GM19324 (cell line): ENCODE results near the gene MAP4K4.
A peak's percentile ranks its signal among the peaks of the same experiment; 100 is the strongest.

Experiments
- ATAC-seq: cut with Tn5 transposase; IDR thresholded peaks from one replicate; pipeline ENCODE4 v1.9.1; 2021; ENCODE audit warnings: mild to moderate bottlenecking, moderate library complexity; ENCODE audit not compliant: unreplicated experiment, low FRiP score

Gene MAP4K4

GRCh38 chr2:101692041-101692440, 5.5 kb upstream of the MAP4K4 start:
- no peak for ATAC-seq

GRCh38 chr2:101692766-101693165, 4.7 kb upstream of the MAP4K4 start:
- ATAC-seq: no peak

GRCh38 chr2:101693991-101694588, 3.4 kb upstream of the MAP4K4 start:
- ATAC-seq: no peak

GRCh38 chr2:101696272-101697123, 1.0 kb upstream of the MAP4K4 start:
- ATAC-seq: no peak

- ATAC-seq: peak; percentile 36
Measured at GRCh38 chr2:101698014-101698843, 722 bp downstream of the MAP4K4 start.

- no peak for ATAC-seq
Measured at GRCh38 chr2:101698844-101699754, 1.6 kb downstream of the MAP4K4 start.

- no peak for ATAC-seq
Measured at GRCh38 chr2:101699755-101700461, 2.4 kb downstream of the MAP4K4 start.

- ATAC-seq: no peak
Measured at GRCh38 chr2:101704046-101704466, 6.5 kb downstream of the MAP4K4 start.

GRCh38 chr2:101704816-101705578, 7.5 kb downstream of the MAP4K4 start:
- ATAC-seq: no peak

GRCh38 chr2:101706121-101706818, 8.8 kb downstream of the MAP4K4 start:
- no peak for ATAC-seq

- peak; percentile 63 for ATAC-seq
Measured at GRCh38 chr2:101706819-101707177, 9.3 kb downstream of the MAP4K4 start.

- no peak for ATAC-seq
Measured at GRCh38 chr2:101710036-101710435, 12.5 kb downstream of the MAP4K4 start.

- ATAC-seq: no peak
Measured at GRCh38 chr2:101710471-101711318, 13.2 kb downstream of the MAP4K4 start.

- no peak for ATAC-seq
Measured at GRCh38 chr2:101714118-101714517, 16.6 kb downstream of the MAP4K4 start.

GRCh38 chr2:101717071-101717845, 19.8 kb downstream of the MAP4K4 start:
- peak; percentile 71 for ATAC-seq

- ATAC-seq: no peak
Measured at GRCh38 chr2:101718479-101718878, 21.0 kb downstream of the MAP4K4 start.
